GM19193 (cell line): ENCODE results near the gene OR56A1.

Experiments
- POLR2A ChIP-seq: IDR thresholded peaks from 4 replicates; pipeline ENCODE4 v1.6.1; 2011; ENCODE audit not compliant: insufficient read depth, insufficient read length; ENCODE audit errors: extremely low read depth

The OR56A1 gene, protein sequence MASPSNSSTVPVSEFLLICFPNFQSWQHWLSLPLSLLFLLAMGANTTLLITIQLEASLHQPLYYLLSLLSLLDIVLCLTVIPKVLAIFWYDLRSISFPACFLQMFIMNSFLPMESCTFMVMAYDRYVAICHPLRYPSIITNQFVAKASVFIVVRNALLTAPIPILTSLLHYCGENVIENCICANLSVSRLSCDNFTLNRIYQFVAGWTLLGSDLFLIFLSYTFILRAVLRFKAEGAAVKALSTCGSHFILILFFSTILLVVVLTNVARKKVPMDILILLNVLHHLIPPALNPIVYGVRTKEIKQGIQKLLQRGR

DNA sequence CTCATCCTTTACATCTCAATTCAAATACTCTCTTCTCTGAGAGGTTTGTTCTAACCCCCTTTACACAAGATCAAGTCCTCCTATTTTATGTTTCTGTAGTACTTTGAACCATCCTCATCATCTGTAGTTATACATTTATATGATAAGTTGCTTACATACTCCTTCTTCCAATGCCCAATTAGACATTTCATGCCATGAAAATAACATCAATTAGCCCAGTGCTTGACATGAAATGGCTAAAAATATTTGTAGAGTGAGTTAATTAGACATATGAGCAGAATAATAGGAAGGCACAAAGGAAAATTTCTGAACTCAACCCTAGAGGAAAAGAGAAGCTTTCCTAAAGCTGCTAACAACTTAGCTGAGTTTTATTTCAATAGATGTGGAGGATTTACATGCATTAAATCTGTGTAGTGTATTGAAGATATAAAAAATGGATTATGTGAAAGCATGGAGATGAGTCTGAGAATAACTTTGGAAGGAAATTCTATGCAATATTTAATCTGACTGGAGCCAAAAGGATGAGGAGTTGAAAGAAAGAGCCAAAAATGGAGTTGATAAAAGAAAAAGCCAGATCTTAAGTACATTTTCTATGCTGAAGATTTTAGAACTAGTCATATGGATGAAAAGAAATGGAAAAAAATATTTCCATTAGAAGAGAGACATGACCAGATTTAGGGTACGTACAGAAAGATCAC, at the start of gene OR56A1:
TSS of gene OR56A1 (minus strand) at position 51 of the 698 bp plus-strand sequence. CDS start 3,066 bp downstream, outside the sequence.
- no peak for TF ChIP-seq POLR2A

DNA sequence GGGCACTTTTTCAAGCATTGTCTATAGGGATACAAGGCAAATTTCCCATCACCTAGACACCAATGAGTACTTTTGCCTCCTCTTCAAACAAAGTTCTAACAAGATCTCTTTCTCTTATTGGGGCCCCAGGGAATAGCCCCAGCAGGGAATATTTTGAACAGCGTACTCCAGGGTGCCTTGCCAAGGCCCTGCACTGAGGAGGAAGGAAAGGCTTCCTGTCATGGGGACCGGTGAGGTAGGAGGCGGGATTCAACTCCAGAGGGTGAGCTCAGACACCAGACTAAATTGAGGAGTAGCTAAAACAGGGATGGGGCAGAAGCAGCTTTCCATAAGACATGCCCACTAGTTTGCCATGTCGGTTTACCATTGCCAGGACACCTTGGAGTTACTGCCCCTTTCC, 48.9 kb upstream of the OR56A1 start:
- no peak for TF ChIP-seq POLR2A

- no peak for TF ChIP-seq POLR2A
These were observed 47.2 kb upstream of the OR56A1 start for GRCh38 chr11:6077723-6078122.

DNA sequence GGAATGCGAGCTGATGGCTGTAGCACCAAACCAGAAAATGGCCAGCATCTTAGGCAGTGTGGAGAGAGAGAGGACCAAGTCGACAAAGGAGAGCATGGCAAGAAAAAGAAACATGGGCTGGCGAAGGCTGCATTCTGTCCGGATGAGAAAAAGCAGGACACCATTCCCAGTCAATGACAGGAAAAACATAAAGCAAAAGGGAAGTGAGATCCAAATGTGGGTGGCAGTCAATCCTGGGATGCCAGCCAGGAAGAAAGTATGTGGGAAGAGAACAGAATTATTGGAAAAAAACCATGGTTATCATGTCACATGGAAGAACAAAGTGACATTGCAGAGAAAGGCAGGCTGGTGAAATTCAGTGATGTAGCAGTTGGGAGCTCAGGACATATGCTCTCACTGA, 36.9 kb upstream of the OR56A1 start:
- no peak for TF ChIP-seq POLR2A

DNA sequence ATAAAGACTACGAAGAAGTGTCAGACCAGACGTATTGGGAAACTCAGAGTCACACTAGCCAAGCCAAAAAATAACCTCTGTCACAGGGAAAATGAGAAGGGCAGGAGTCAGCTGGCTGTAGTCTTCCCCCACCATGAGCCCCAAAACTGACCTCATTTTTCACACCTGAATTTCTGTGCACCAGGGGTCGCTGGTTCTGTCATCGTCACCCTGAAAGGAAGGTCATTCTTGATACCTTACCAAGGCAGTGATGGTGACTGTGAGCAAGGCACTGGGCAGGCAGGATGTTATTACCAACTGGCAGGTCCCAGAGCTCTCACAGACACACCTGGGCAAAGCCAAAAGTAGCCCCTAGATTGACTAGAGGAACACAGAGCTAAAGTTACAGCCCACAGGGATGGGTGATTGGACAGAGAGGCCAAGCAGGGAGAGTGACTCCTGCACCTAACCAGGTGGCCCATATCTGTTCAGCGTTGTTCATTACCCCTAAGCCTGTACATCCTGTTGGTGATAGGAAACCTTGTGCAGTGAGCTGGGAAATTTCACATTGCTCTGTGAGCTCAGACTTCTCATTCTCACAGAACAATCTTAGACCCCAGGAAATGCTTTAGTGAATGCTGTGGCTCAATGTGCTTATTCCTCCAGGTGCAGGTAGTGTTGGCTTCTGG, 32.3 kb upstream of the OR56A1 start:
- TF ChIP-seq POLR2A = no peak

GRCh38 chr11:6061475-6061874, 30.9 kb upstream of the OR56A1 start:
- no peak for TF ChIP-seq POLR2A

GRCh38 chr11:6057452-6057851, 26.9 kb upstream of the OR56A1 start:
- no peak for TF ChIP-seq POLR2A

- TF ChIP-seq POLR2A = no peak
These were observed 25.0 kb upstream of the OR56A1 start for GRCh38 chr11:6055569-6055968.

GRCh38 chr11:6052374-6052773, 21.8 kb upstream of the OR56A1 start:
- no peak for TF ChIP-seq POLR2A

DNA sequence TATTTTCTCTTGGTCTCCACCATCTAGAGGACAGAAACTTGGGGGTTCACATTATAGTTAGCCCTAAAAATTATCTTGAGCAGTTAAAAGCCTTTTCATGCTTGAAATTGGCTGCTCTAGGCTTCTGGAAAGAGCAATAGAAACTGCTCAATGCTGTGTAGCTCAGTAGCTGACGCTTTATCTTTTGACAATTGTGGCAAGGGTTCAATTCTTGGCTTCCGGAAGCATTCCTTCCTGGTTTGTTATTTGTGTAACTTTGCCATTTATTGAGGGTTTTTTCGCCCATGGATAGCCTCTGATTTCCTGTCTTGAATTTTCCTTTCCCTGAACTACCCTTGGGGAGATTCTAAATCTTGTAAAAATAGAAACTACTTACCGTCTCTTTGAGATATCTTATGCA, 10.3 kb upstream of the OR56A1 start:
- no peak for TF ChIP-seq POLR2A

DNA sequence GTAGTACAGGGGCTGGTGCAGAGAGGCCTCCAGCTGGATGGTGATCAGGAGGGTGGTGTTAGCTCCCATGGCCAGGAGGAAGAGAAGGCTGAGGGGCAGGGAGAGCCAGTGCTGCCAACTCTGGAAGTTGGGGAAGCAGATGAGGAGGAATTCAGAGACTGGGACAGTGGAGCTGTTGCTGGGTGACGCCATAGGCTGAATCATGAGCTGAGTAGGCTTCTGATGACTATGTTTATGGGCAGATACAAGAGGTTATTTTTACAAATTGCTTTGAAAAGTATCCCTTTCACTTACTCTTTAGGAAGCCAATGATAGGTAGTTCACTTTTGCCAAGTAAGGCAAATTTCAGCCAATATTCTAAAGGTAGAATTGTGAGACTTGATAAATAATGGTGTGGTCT, 3.1 kb downstream of the OR56A1 start:
- no peak for TF ChIP-seq POLR2A

GRCh38 chr11:6025056-6025455, 5.5 kb downstream of the OR56A1 start:
- TF ChIP-seq POLR2A = no peak

DNA sequence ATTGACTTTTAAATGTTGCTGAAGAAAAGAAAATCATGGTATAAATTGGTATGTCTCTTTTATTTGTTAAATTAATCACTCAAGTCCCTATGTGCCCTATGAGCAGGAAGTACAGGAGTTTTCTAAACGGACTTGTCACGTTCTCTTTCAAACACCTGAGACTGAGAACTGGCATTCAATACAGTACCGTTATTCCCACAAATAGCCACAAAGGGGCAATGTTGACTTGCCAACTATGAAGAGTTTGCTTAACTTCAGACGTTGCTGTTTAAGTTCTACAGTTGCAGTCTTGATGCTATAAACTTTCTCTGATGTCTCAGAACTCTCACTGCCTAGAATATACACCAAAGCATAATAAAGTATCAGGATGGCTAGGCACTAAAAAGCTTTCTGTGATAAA, 7.6 kb downstream of the OR56A1 start:
- no peak for TF ChIP-seq POLR2A

DNA sequence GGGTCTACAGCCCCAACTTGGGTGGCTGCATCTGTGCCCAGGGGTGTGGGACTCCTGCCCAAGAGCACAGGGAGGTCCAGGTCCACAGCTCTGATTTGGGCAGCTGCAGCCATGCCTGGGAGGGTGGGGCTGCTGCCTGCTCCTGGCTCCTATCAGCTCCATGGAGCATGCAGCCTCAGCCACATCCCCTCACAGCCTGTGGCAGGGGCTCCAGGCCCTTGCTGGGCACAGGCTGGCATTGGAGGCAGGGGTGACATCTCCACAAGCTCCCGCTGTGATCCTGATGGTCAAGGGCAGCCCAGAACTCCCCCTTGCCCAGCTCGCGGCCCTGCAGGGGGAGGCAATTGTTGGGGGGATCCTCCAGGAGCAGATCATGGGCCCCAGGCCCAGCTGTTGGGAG, 17.5 kb downstream of the OR56A1 start:
- TF ChIP-seq POLR2A = no peak

DNA sequence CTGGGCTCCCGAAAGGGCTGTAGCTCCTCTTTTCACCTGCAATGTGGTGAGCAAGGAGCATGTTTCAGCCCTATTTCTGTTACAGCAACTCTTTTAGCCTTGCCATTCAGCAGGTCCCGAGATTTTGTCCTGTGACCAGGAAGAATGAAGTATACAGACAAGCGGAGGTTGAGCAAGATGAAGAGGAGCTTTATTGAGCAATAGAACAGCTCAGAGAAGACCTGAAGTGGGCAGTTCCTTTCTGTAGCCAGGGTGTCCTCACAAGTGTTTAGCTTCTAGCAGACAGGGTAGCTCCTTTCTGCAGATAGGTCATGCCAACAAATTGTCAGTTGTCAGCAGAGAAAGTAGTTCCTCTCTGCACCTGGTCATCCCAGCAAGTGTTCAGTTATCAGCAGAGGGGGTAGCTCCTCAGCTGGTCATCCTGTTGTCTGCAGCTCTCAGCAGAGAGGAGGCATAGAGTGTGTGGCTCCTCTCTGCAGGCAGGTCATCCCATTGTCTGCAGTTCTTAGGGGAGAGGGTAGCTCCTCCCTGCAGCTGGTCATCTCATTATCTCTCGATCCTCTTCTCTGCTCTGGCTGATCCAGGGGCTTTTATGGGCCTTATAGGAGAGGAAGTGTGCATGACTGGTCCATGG, 18.4 kb downstream of the OR56A1 start:
- no peak for TF ChIP-seq POLR2A
